Spleen (tissue), 7 donors: ENCODE data around the gene SHC3.

Experiments
- POLR2A ChIP-seq, 3 donors: fragments of 450-650 bp; IDR thresholded peaks; one replicate each; pipeline ENCODE4 v1.5.1; 2017; ENCODE audit warnings: antibody characterized with exemption in 3 of 3, mild to moderate bottlenecking in 1 of 3
- POLR2AphosphoS5 ChIP-seq, 3 donors: sonication (generic); formaldehyde crosslinking; IDR thresholded peaks; one replicate each; pipeline ENCODE4 v1.5.1; 2017; ENCODE audit warnings: antibody characterized with exemption in 3 of 3
- TF ChIP-seq, protein P1 (sequence below), 11 experiments: fragments of 200-600 bp in 7 of 11; fragments of 450-650 bp in 4 of 11; sonication (generic) in 4 of 11; IDR thresholded peaks in 8 of 11; conservative IDR thresholded peaks in 3 of 11; 1 replicate in 7 of 11; 2 replicates in 4 of 11; pipeline versions ENCODE4 v1.4.0 to v1.8.0; 2016 to 2021; ENCODE audit warnings: antibody characterized with exemption in 11 of 11, inconsistent platforms in 4 of 11, mild to moderate bottlenecking in 1 of 11
- donor health status: DM: no; HTN: no; CAD: no; lungs with moderate emphysema.
- donor health status: DM: no; HTN: no; CAD: no.
- donor health status: DM: no; HTN: no; CAD: no.

DNA sequence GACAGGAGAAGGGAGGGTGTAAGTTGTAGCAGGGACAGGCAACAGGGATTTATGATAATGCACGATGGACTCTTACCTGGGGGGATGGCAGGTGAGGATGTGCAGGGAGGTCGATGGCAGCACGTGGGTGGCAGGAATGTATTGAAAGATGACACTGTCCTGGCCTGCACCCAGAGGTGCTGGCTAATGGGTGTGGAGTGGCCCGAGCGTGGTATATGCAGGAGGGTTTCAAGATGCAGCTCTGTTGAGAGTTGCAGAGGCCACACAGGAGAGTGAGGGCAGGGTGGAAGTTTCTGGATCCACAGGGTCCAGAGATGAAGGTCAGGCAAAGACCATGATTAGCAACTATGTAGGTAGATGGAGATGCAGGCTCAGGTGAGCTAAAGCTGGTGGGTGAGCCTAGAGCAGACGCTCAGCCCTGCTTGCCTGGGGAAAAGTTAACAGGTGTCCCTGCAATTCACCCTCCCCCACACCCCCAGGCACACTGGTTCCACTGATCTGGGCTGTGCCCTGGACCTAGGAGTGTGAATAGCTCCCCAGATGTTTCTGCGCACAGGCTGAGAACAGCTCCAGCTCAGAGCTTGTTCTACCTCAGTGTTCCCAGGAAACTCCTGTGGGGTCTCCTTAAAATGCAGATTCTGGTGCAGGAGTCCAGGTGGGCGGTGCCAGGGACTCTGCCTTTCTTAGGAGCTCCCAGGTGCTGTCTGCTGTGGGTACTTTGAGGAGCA is 208.8 kb downstream of the SHC3 start:
- TF ChIP-seq POLR2A (IDR thresholded peaks at IDR 0.05) (no peak), POLR2AphosphoS5 (IDR thresholded peaks at IDR 0.05) (no peak)
- TF ChIP-seq, protein P1, sequence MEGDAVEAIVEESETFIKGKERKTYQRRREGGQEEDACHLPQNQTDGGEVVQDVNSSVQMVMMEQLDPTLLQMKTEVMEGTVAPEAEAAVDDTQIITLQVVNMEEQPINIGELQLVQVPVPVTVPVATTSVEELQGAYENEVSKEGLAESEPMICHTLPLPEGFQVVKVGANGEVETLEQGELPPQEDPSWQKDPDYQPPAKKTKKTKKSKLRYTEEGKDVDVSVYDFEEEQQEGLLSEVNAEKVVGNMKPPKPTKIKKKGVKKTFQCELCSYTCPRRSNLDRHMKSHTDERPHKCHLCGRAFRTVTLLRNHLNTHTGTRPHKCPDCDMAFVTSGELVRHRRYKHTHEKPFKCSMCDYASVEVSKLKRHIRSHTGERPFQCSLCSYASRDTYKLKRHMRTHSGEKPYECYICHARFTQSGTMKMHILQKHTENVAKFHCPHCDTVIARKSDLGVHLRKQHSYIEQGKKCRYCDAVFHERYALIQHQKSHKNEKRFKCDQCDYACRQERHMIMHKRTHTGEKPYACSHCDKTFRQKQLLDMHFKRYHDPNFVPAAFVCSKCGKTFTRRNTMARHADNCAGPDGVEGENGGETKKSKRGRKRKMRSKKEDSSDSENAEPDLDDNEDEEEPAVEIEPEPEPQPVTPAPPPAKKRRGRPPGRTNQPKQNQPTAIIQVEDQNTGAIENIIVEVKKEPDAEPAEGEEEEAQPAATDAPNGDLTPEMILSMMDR (IDR thresholded peaks at IDR 0.05 in 8 of 11, conservative IDR thresholded peaks at IDR 0.05 in 3 of 11): no peak
